Measurements from ENCODE around the gene CRY2. TPM values are rescaled to one million over a fixed set of nuclear protein-coding genes. Genes with fewer than 3 reads are reported as not detected.

Gene CRY2
- total and polyA plus RNA-seq, 10 of the 15 experiments (the other 5 are each of a cell fraction or from before 2014, with no cell fraction given): 1.2 to 14.7 (median 8.1) TPM

DNA sequence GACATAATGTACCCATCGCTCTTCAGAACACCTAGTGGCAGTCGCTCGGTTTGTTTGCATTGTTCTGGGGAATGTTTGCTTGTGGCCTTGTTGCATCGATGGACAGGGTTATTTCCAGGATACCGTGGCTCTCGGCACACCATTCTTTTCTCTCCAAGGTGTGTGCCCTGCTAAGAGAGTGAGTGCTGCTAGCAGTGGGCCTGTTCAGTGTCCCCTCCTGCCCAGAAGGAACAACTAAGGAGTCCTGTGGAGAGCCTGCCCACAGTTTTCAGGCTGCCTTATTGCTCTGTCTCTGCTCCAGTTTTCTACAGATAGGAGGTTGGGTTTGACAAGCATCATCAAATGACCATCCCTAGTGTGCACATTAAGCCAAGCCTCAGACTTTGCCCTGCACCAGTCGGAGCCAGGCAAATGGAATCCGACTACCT lies 1.4 kb downstream of the CRY2 start:
- DNase-seq (ENCODE audit: low read depth, low spot score) (no peak), ATAC-seq (no peak), FAIRE-seq (no peak)
- no TSS peak for BruUV-seq (replicated peaks)
- Histone ChIP-seq H3K9me3 (replicated peaks; ENCODE audit: control insufficient read depth, insufficient read depth, low read length) (no peaks in the 10 kb centered on the region), H3K4me3 (peak overlapping the region; percentile 78; the same call in 1 of the 2 replicates), H2AFZ (ENCODE audit: control insufficient read depth, low read depth, low read length) (no peak overlapping the region), H3K9ac (ENCODE audit: control insufficient read depth, insufficient read depth, low read length) (no peak overlapping the region), H3K27ac (ENCODE audit: control insufficient read depth, insufficient read depth) (no peak overlapping the region), H3K36me3 (ENCODE audit: control insufficient read depth in 2 of 2, insufficient read depth in 2 of 2, low read length in 1 of 2) (no peaks in the 10 kb centered on the region), H3K4me1 (ENCODE audit: control insufficient read depth, insufficient read depth, low read length) (peaks cover 16% of the 10 kb centered on the region), H3K27me3 (replicated peaks in 1 of 2; ENCODE audit: control insufficient read depth in 2 of 2, insufficient read depth in 2 of 2, low read length in 1 of 2) (no peaks in the 10 kb centered on the region), H4K20me1 (ENCODE audit: control insufficient read depth, insufficient read depth) (peaks cover 8% of the 10 kb centered on the region; the same call in 1 of the 2 replicates), H3K4me2 (ENCODE audit: control insufficient read depth, insufficient read depth) (peak overlapping the region; percentile 67), H3K79me2 (ENCODE audit: control insufficient read depth, insufficient read depth, low read length) (peaks cover 10% of the 10 kb centered on the region)
- SMC1A ChIA-PET (ENCODE audit: uncharacterized antibody, unreplicated experiment): interaction anchor here (2.6 kb wide), 1 partner anchor 13 kb away, joined by 8 read pairs; no protein-coding TSS in a partner anchor
- POLR2A ChIA-PET: interaction anchor here (0.6 kb wide), 7 partner anchors 43 to 1349 kb away, joined by 3 to 5 read pairs (median 3); no protein-coding TSS in a partner anchor
- no peak for TF ChIP-seq SMAD5 (IDR thresholded peaks at IDR 0.05; ENCODE audit: low read depth)
- TF ChIP-seq ZZZ3 (IDR thresholded peaks at IDR 0.05; ENCODE audit: control insufficient read depth, insufficient read length, low read depth): no peak
- TF ChIP-seq ZNF207 (IDR thresholded peaks at IDR 0.05; ENCODE audit: borderline replicate concordance): no peak
- in situ Hi-C loops (cut with MboI): no loop called here
- intact Hi-C loops (cut with micrococcal nuclease; ENCODE audit: unreplicated experiment): loop anchor here (10.0 kb wide), 2 partner anchors 156 to 276 kb away; partner anchors contain the start of gene PHF21A
- CTCF ChIA-PET: interaction anchor here (0.9 kb wide), 1 partner anchor 13 kb away, joined by 3 read pairs; no protein-coding TSS in a partner anchor
- RAD21 ChIA-PET (ENCODE audit: unreplicated experiment): interaction anchor here (0.6 kb wide), 1 partner anchor 14 kb away, joined by 3 read pairs; no protein-coding TSS in a partner anchor
- WGBS (ENCODE audit: insufficient coverage, insufficient replicate concordance, low lambda C conversion rate, missing lambda C conversion rate): 96% methylated on average over 8 of the region's 8 CpGs

DNA sequence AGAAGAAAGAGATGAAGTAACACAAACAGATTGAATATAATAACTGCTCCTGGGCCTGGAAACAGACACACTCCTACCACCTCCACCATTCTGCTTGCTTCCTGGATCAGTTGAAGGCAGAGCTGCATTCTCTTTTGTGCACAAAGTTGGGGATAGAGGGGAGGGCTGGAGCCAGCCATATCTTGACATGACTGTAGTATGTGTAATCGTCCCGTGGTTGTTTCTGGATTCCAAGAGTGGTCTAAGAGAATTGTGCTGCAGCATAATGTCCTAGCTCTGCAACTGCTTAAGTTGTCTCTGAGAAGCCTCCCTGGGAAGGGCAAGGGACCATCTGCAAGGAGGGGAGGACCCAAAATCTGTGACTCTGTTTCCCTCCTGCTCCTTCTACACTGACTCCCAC lies 3.2 kb downstream of the CRY2 start:
- no peak for FAIRE-seq
- DNase-seq (ENCODE audit: low read depth, low spot score): no peak
- H4K20me1 ChIP-seq (ENCODE audit: control insufficient read depth, insufficient read depth): peaks cover 8% of the 10 kb centered on the region
- H3K9ac ChIP-seq (ENCODE audit: control insufficient read depth, insufficient read depth, low read length): no peak overlapping the region
- H3K9me3 ChIP-seq (replicated peaks; ENCODE audit: control insufficient read depth, insufficient read depth, low read length): no peaks in the 10 kb centered on the region
- WGBS (ENCODE audit: insufficient coverage, insufficient replicate concordance, low lambda C conversion rate, missing lambda C conversion rate): 100% methylated on average over 2 of the region's 2 CpGs
- no peak overlapping the region for H3K4me3 ChIP-seq
- peak overlapping the region; percentile 26 for H3K4me2 ChIP-seq (ENCODE audit: control insufficient read depth, insufficient read depth)
- H3K27me3 ChIP-seq (replicated peaks in 1 of 2; ENCODE audit: control insufficient read depth in 2 of 2, insufficient read depth in 2 of 2, low read length in 1 of 2): no peaks in the 10 kb centered on the region
- intact Hi-C loops (cut with micrococcal nuclease; ENCODE audit: unreplicated experiment) (no loop called here), in situ Hi-C loops (cut with MboI) (no loop called here)
- no peak for ATAC-seq
- peaks cover 13% of the 10 kb centered on the region for H3K79me2 ChIP-seq (ENCODE audit: control insufficient read depth, insufficient read depth, low read length)
- POLR2A ChIA-PET: interaction anchor here (0.7 to 1.1 kb wide), 3 partner anchors 12 to 68 kb away, joined by 3 to 6 read pairs (median 3); partner anchors contain the start of gene PEX16
- no peak overlapping the region for H2AFZ ChIP-seq (ENCODE audit: control insufficient read depth, low read depth, low read length)
- RAD21 ChIA-PET (ENCODE audit: unreplicated experiment): interaction anchor here (1.5 kb wide), 1 partner anchor 44 kb away, joined by 5 read pairs; no protein-coding TSS in a partner anchor
- no peak overlapping the region for H3K27ac ChIP-seq (ENCODE audit: control insufficient read depth, insufficient read depth)
- no peaks in the 10 kb centered on the region for H3K36me3 ChIP-seq (ENCODE audit: control insufficient read depth in 2 of 2, insufficient read depth in 2 of 2, low read length in 1 of 2)
- SMC1A ChIA-PET (ENCODE audit: uncharacterized antibody, unreplicated experiment): interaction anchor here (1.2 to 2.2 kb wide), 5 partner anchors 10 to 240 kb away, joined by 3 to 11 read pairs (median 3); partner anchors contain the start of gene PEX16
- H3K4me1 ChIP-seq (ENCODE audit: control insufficient read depth, insufficient read depth, low read length): peaks cover 16% of the 10 kb centered on the region
- CTCF ChIA-PET: interaction anchor here (0.6 to 2.9 kb wide), 7 partner anchors 8 to 156 kb away, joined by 3 to 13 read pairs (median 4); no protein-coding TSS in a partner anchor
- no TSS peak for BruUV-seq (replicated peaks)
- TF ChIP-seq, protein P1, sequence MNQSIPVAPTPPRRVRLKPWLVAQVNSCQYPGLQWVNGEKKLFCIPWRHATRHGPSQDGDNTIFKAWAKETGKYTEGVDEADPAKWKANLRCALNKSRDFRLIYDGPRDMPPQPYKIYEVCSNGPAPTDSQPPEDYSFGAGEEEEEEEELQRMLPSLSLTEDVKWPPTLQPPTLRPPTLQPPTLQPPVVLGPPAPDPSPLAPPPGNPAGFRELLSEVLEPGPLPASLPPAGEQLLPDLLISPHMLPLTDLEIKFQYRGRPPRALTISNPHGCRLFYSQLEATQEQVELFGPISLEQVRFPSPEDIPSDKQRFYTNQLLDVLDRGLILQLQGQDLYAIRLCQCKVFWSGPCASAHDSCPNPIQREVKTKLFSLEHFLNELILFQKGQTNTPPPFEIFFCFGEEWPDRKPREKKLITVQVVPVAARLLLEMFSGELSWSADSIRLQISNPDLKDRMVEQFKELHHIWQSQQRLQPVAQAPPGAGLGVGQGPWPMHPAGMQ (IDR thresholded peaks at IDR 0.05; ENCODE audit: borderline replicate concordance): no peak
- TF ChIP-seq, protein P2, sequence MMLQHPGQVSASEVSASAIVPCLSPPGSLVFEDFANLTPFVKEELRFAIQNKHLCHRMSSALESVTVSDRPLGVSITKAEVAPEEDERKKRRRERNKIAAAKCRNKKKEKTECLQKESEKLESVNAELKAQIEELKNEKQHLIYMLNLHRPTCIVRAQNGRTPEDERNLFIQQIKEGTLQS (IDR thresholded peaks at IDR 0.05; ENCODE audit: borderline replicate concordance, extremely low read depth, low read depth, low read length): no peak
- TF ChIP-seq, protein P3, sequence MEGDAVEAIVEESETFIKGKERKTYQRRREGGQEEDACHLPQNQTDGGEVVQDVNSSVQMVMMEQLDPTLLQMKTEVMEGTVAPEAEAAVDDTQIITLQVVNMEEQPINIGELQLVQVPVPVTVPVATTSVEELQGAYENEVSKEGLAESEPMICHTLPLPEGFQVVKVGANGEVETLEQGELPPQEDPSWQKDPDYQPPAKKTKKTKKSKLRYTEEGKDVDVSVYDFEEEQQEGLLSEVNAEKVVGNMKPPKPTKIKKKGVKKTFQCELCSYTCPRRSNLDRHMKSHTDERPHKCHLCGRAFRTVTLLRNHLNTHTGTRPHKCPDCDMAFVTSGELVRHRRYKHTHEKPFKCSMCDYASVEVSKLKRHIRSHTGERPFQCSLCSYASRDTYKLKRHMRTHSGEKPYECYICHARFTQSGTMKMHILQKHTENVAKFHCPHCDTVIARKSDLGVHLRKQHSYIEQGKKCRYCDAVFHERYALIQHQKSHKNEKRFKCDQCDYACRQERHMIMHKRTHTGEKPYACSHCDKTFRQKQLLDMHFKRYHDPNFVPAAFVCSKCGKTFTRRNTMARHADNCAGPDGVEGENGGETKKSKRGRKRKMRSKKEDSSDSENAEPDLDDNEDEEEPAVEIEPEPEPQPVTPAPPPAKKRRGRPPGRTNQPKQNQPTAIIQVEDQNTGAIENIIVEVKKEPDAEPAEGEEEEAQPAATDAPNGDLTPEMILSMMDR (IDR thresholded peaks at IDR 0.05 in 2 of 3, conservative IDR thresholded peaks at IDR 0.05 in 1 of 3; ENCODE audit: control insufficient read depth in 2 of 3, extremely low read depth in 1 of 3, insufficient read depth in 1 of 3, low read depth in 3 of 3, low read length in 3 of 3): no peak
- TF ChIP-seq TARDBP (IDR thresholded peaks at IDR 0.05; ENCODE audit: borderline replicate concordance) (no peak), STAT3 (IDR thresholded peaks at IDR 0.05; ENCODE audit: low read depth, low read length) (no peak), NFXL1 (IDR thresholded peaks at IDR 0.05; ENCODE audit: borderline replicate concordance) (no peak)
- TF ChIP-seq, protein P4, sequence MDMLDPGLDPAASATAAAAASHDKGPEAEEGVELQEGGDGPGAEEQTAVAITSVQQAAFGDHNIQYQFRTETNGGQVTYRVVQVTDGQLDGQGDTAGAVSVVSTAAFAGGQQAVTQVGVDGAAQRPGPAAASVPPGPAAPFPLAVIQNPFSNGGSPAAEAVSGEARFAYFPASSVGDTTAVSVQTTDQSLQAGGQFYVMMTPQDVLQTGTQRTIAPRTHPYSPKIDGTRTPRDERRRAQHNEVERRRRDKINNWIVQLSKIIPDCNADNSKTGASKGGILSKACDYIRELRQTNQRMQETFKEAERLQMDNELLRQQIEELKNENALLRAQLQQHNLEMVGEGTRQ (IDR thresholded peaks at IDR 0.05; ENCODE audit: borderline replicate concordance, low read depth, low read length): no peak

Data from GM12878 (cell line).